Neural cell (in vitro differentiated cells): Measurements from ENCODE around the gene SLC35G6. TPM values are rescaled to one million over a fixed set of nuclear protein-coding genes. Genes with fewer than 3 reads are reported as not detected.

ENCODE experiments used
- H2AFZ ChIP-seq: fragments of 200-600, 300-800 bp; sonication (generic), shearing (Covaris generic); 2 replicates; pipeline ENCODE4 v1.6.0; 2014; ENCODE audit warnings: low read depth, mild to moderate bottlenecking, antibody characterized with exemption, low read length, moderate library complexity
- H3F3A ChIP-seq: fragments of 200-600 bp; shearing (Covaris generic); 2 replicates; pipeline ENCODE4 v1.6.1; 2016; ENCODE audit warnings: mild to moderate bottlenecking, moderate library complexity, mixed read lengths, antibody characterized with exemption, low read length; ENCODE audit not compliant: insufficient read depth, poor library complexity, severe bottlenecking
- H3K27ac ChIP-seq: fragments of 200-600, 300-800 bp; sonication (generic), shearing (Covaris generic); 2 replicates; pipeline ENCODE4 v1.5.1; 2014; ENCODE audit warnings: mild to moderate bottlenecking, low read length, moderate library complexity
- H3K27me3 ChIP-seq: fragments of 300-800, 200-600 bp; sonication (generic), shearing (Covaris generic); 2 replicates; pipeline ENCODE4 v1.6.0; 2014; ENCODE audit warnings: mild to moderate bottlenecking, low read depth, low read length, moderate library complexity; ENCODE audit not compliant: insufficient read depth
- H3K36me3 ChIP-seq: fragments of 300-800, 200-600 bp; sonication (generic), shearing (Covaris generic); 2 replicates; pipeline ENCODE4 v1.5.1; 2014; ENCODE audit warnings: mild to moderate bottlenecking, antibody characterized with exemption, low read length, moderate library complexity; ENCODE audit not compliant: insufficient read depth
- H3K4me2 ChIP-seq: fragments of 300-800, 200-600 bp; sonication (generic), shearing (Covaris generic); 2 replicates; pipeline ENCODE4 v1.6.0; 2014; ENCODE audit warnings: mild to moderate bottlenecking, low read length
- H3K4me3 ChIP-seq: fragments of 300-800, 200-600 bp; sonication (generic), shearing (Covaris generic); 2 replicates; pipeline ENCODE4 v1.5.1; 2014; ENCODE audit warnings: mild to moderate bottlenecking, low read length, moderate library complexity
- H3K79me2 ChIP-seq: fragments of 200-600 bp; shearing (Covaris generic); replicated peaks from 2 replicates; pipeline ENCODE4 v1.6.0; 2014; ENCODE audit warnings: mild to moderate bottlenecking, low read length, moderate library complexity; ENCODE audit not compliant: insufficient read depth
- H3K9ac ChIP-seq: fragments of 300-800, 200-600 bp; sonication (generic), shearing (Covaris generic); 2 replicates; pipeline ENCODE4 v1.6.1; 2016; ENCODE audit warnings: mild to moderate bottlenecking, low read length, mixed read lengths
- H3K9me2 ChIP-seq: fragments of 200-600 bp; shearing (Covaris generic); 2 replicates; pipeline ENCODE4 v1.6.1; 2016; ENCODE audit warnings: mild to moderate bottlenecking, low read length, mixed read lengths; ENCODE audit not compliant: insufficient read depth
- H3K9me3 ChIP-seq: fragments of 200-600, 300-800 bp; sonication (generic), shearing (Covaris generic); 2 replicates; pipeline ENCODE4 v1.6.1; 2016; ENCODE audit warnings: mild to moderate bottlenecking, mixed run types, low read length, moderate library complexity, mixed read lengths
- H4K20me1 ChIP-seq: fragments of 200-600 bp; shearing (Covaris generic); 2 replicates; pipeline ENCODE4 v1.6.1; 2016; ENCODE audit warnings: mild to moderate bottlenecking, mixed run types; ENCODE audit not compliant: insufficient read depth
- CTCF ChIP-seq: fragments of 450-650 bp; IDR thresholded peaks from 2 replicates; pipeline ENCODE4 v1.5.1; 2014; ENCODE audit warnings: antibody characterized with exemption, mild to moderate bottlenecking, moderate library complexity; ENCODE audit not compliant: poor library complexity, severe bottlenecking
- EP300 ChIP-seq: fragments of 450-650 bp; conservative IDR thresholded peaks from 2 replicates; pipeline ENCODE4 v1.6.1; 2014; ENCODE audit warnings: antibody characterized with exemption, mild to moderate bottlenecking, moderate library complexity; ENCODE audit not compliant: poor library complexity, severe bottlenecking
- MXI1 ChIP-seq: fragments of 450-650 bp; conservative IDR thresholded peaks from 2 replicates; pipeline ENCODE4 v1.6.1; 2014; ENCODE audit warnings: antibody characterized with exemption, mild to moderate bottlenecking; ENCODE audit not compliant: poor library complexity, severe bottlenecking
- POLR2AphosphoS5 ChIP-seq: IDR thresholded peaks from 2 replicates; pipeline ENCODE4 v1.6.1; 2012
- REST ChIP-seq: IDR thresholded peaks from 2 replicates; pipeline ENCODE4 v1.6.1; 2012; ENCODE audit warnings: borderline replicate concordance
- SMC3 ChIP-seq: fragments of 450-650 bp; conservative IDR thresholded peaks from 2 replicates; pipeline ENCODE4 v1.6.1; 2014; ENCODE audit warnings: antibody characterized with exemption, mild to moderate bottlenecking, moderate library complexity; ENCODE audit not compliant: poor library complexity
- TAF1 ChIP-seq: IDR thresholded peaks from 2 replicates; pipeline ENCODE4 v1.6.1; 2012; ENCODE audit warnings: low read depth
- polyA plus RNA-seq: library from polyadenylated mRNA; depleted of rRNA; stranded (reverse); fragments of >200 nt; gene quantifications from 2 replicates; pipeline ENCODE4 v1.2.3, GENCODE V29; 2014

The SLC35G6 gene
- polyA plus RNA-seq, 1 donor from 2014 or later, result not detected

GRCh38 chr17:7439462-7440112 lies 41.7 kb upstream of the SLC35G6 start, which contains the start of gene FGF11:
Gene FGF11, plus strand, starts transcription at chr17:7439512. Its CDS starts 109 bp downstream, at chr17:7439621.
- H3K79me2 ChIP-seq, result no peaks in the 10 kb centered on the region
- no peaks in the 10 kb centered on the region for H4K20me1 ChIP-seq
- peak within 1 kb of the TSS; percentile 97 for H3K9ac ChIP-seq
- no peaks in the 10 kb centered on the region for H3K9me2 ChIP-seq
- H3K36me3 ChIP-seq, result no peaks in the 10 kb centered on the region
- peak within 1 kb of the TSS; percentile 85 for H3K4me3 ChIP-seq
- peak within 1 kb of the TSS; percentile 89 for H3K4me2 ChIP-seq
- peak within 1 kb of the TSS; percentile 47 for H2AFZ ChIP-seq
- H3K27ac ChIP-seq, result peak within 1 kb of the TSS; percentile 99
- H3K27me3 ChIP-seq, result peaks cover 43% of the 10 kb centered on the region
- TF ChIP-seq CTCF (no peak), MXI1 (peak; percentile 6)
- H3F3A ChIP-seq, result peaks cover 4% of the 10 kb centered on the region
- no peaks in the 10 kb centered on the region for H3K9me3 ChIP-seq

GRCh38 chr17:7440113-7440833 lies 41.0 kb upstream of the SLC35G6 start:
- Histone ChIP-seq H3K9ac (peak overlapping the region; percentile 97), H4K20me1 (no peaks in the 10 kb centered on the region), H3K27me3 (peaks cover 40% of the 10 kb centered on the region), H3K4me2 (peak overlapping the region; percentile 89), H3K79me2 (no peaks in the 10 kb centered on the region), H3K9me2 (no peaks in the 10 kb centered on the region), H3F3A (peaks cover 4% of the 10 kb centered on the region), H3K4me3 (peak overlapping the region; percentile 85), H3K9me3 (no peaks in the 10 kb centered on the region), H3K36me3 (no peaks in the 10 kb centered on the region), H2AFZ (peak overlapping the region; percentile 47), H3K27ac (peak overlapping the region; percentile 99)
- peak; percentile 30 for TF ChIP-seq EP300
- TF ChIP-seq MXI1, result no peak
- peak; percentile 86 for TF ChIP-seq POLR2AphosphoS5
- TF ChIP-seq TAF1, result peak; percentile 93
- peak; percentile 75 for TF ChIP-seq REST

GRCh38 chr17:7440834-7441195 lies 40.4 kb upstream of the SLC35G6 start:
- Histone ChIP-seq H3K27ac (peak overlapping the region; percentile 99), H3K9me3 (no peaks in the 10 kb centered on the region), H3K36me3 (no peaks in the 10 kb centered on the region), H3K79me2 (no peaks in the 10 kb centered on the region), H2AFZ (peak overlapping the region; percentile 47), H3F3A (peaks cover 4% of the 10 kb centered on the region), H3K27me3 (peaks cover 40% of the 10 kb centered on the region), H3K9me2 (no peaks in the 10 kb centered on the region), H3K4me3 (peak overlapping the region; percentile 85), H3K4me2 (peak overlapping the region; percentile 79), H3K9ac (peak overlapping the region; percentile 97), H4K20me1 (no peaks in the 10 kb centered on the region)
- TF ChIP-seq TAF1, result no peak
- peak; percentile 42 for TF ChIP-seq CTCF
- TF ChIP-seq POLR2AphosphoS5, result no peak
- peak; percentile 26 for TF ChIP-seq EP300
- TF ChIP-seq SMC3, result no peak
